A673 (cell line): ENCODE results near the gene KCNG2. TPM values are rescaled to one million over a fixed set of nuclear protein-coding genes. Genes with fewer than 3 reads are reported as not detected.

Experiments used
- BruUV-seq: library from RNA; stranded (reverse); fragments of 400-500 nt; replicated peaks from 2 replicates; lab custom pipeline; 2021; lab: Mats Ljungman, UMichigan
- CTCF ChIA-PET: fragments of 300-600 bp; sonication (Branson Sonifier 250); formaldehyde crosslinking; loops from one replicate; lab custom pipeline; 2022; ENCODE audit warnings: antibody characterized with exemption; lab: Charles Lee
- POLR2A ChIA-PET: fragments of 300-600 bp; sonication (Branson Sonifier 250); formaldehyde crosslinking; loops from one replicate; lab custom pipeline; 2022; ENCODE audit warnings: antibody characterized with exemption; ENCODE audit not compliant: low non-redundant PET; lab: Charles Lee
- DNase-seq: peaks from one replicate; pipeline ENCODE4 v3.0.0-alpha.2; 2015; ENCODE audit warnings: low spot score
- H3K27ac ChIP-seq: fragments of 200-600 bp; sonication (generic); 2 replicates; pipeline ENCODE4 v1.5.1; 2016; ENCODE audit warnings: mixed run types, low read depth, mild to moderate bottlenecking, mixed read lengths, antibody characterized with exemption, low read length; ENCODE audit not compliant: poor library complexity, severe bottlenecking
- H3K27me3 ChIP-seq: fragments of 200-600 bp; sonication (generic); replicated peaks from 2 replicates; pipeline ENCODE4 v1.6.1; 2017; ENCODE audit warnings: mixed run types, low read depth, mild to moderate bottlenecking, mixed read lengths, antibody characterized with exemption, low read length; ENCODE audit not compliant: insufficient read depth, poor library complexity
- H3K36me3 ChIP-seq: fragments of 200-600 bp; sonication (generic); 2 replicates; pipeline ENCODE4 v1.6.1; 2016; ENCODE audit warnings: mixed run types, mild to moderate bottlenecking, mixed read lengths, antibody characterized with exemption, low read length; ENCODE audit not compliant: insufficient read depth, poor library complexity, severe bottlenecking
- H3K4me1 ChIP-seq: fragments of 200-600 bp; sonication (generic); 2 replicates; pipeline ENCODE4 v1.6.1; 2017; ENCODE audit warnings: mixed run types, mild to moderate bottlenecking, mixed read lengths, antibody characterized with exemption, low read length; ENCODE audit not compliant: insufficient read depth, poor library complexity, severe bottlenecking
- H3K4me3 ChIP-seq: fragments of 200-600 bp; sonication (generic); 2 replicates; pipeline ENCODE4 v1.5.1; 2016; ENCODE audit warnings: low read depth, mixed run types, mild to moderate bottlenecking, mixed read lengths, low read length; ENCODE audit not compliant: poor library complexity, severe bottlenecking
- H3K9me3 ChIP-seq: fragments of 200-600 bp; sonication (generic); 2 replicates; pipeline ENCODE4 v1.6.1; 2016; ENCODE audit warnings: mixed run types, low read depth, mild to moderate bottlenecking, mixed read lengths, antibody characterized with exemption, low read length; ENCODE audit not compliant: poor library complexity, severe bottlenecking
- EZH2 ChIP-seq: fragments of 200-600 bp; sonication (generic); IDR thresholded peaks from 2 replicates; pipeline ENCODE4 v1.6.1; 2017; ENCODE audit warnings: borderline replicate concordance, low read depth, mild to moderate bottlenecking, mixed read lengths, antibody characterized with exemption, low read length; ENCODE audit not compliant: poor library complexity, severe bottlenecking
- intact Hi-C: fragments of 100-400 bp; cut with micrococcal nuclease; formaldehyde crosslinking; loops from one replicate; pipeline ENCODE4 v1.10.0; 2022; ENCODE audit not compliant: unreplicated experiment
- total RNA-seq: library from RNA; stranded (reverse); gene quantifications from 2 replicates; pipeline ENCODE4 v1.2.3, GENCODE V29; 2021
- TF ChIP-seq, protein P1 (sequence below): fragments of 300-800, 200-600 bp; sonication (generic); conservative IDR thresholded peaks from 2 replicates; pipeline ENCODE4 v1.5.1; 2017; ENCODE audit warnings: low read depth, mild to moderate bottlenecking, antibody characterized with exemption, low read length, moderate library complexity, mixed read lengths

KCNG2 gene
- total RNA-seq, 1 experiment from 2014 or later = not detected

DNA sequence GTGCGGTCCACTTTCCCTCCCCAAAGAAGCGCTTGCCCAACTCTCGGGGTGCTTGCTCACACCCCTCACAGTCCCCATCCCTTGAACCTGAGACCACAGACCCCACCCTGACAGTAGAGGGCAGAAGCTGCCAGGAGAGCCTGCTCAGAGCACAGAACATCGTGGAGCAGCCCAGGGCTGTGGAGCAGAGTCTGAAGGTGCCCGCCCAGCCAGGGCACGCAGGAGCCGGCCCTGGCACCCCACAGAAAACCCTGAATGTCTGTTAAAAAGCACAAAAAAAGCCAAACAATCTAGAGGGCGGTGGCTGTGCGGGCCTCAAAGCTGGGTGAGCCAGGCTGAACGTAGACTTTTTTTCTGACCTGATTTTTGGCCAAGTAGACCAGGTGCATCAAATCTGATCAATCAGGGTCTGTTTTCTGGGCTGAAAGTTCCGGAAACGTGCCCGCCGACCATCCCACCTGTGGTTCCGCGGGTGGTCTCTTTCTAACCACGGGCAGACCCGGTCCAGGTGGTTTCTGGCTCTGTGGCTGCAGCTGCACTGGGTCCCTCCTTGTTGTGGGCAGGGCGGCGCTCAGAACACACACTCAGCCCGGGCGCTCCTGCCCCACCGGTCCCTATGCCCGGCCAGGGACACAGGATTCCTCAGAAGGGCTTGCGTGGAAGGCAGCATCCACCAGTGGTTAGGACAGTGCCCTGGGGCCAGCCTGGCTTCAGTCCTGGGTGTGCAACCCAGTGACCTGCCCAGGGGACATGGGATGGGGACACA lies 87.4 kb downstream of the KCNG2 start:
- Histone ChIP-seq H3K4me3 (no peak overlapping the region), H3K27me3 (no peaks in the 10 kb centered on the region), H3K36me3 (no peaks in the 10 kb centered on the region), H3K4me1 (no peaks in the 10 kb centered on the region), H3K9me3 (peaks cover 15% of the 10 kb centered on the region), H3K27ac (no peak overlapping the region)
- intact Hi-C loops = no loop called here
- ChIA-PET POLR2A (no interaction called here), CTCF (interaction anchor here (0.6 kb wide), 1 partner anchor 508 kb away, joined by 3 read pairs; no protein-coding TSS in a partner anchor)
- DNase-seq = no peak
- BruUV-seq = no TSS peak
- TF ChIP-seq, protein P1, sequence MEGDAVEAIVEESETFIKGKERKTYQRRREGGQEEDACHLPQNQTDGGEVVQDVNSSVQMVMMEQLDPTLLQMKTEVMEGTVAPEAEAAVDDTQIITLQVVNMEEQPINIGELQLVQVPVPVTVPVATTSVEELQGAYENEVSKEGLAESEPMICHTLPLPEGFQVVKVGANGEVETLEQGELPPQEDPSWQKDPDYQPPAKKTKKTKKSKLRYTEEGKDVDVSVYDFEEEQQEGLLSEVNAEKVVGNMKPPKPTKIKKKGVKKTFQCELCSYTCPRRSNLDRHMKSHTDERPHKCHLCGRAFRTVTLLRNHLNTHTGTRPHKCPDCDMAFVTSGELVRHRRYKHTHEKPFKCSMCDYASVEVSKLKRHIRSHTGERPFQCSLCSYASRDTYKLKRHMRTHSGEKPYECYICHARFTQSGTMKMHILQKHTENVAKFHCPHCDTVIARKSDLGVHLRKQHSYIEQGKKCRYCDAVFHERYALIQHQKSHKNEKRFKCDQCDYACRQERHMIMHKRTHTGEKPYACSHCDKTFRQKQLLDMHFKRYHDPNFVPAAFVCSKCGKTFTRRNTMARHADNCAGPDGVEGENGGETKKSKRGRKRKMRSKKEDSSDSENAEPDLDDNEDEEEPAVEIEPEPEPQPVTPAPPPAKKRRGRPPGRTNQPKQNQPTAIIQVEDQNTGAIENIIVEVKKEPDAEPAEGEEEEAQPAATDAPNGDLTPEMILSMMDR = no peak
- TF ChIP-seq EZH2 = no peak

DNA sequence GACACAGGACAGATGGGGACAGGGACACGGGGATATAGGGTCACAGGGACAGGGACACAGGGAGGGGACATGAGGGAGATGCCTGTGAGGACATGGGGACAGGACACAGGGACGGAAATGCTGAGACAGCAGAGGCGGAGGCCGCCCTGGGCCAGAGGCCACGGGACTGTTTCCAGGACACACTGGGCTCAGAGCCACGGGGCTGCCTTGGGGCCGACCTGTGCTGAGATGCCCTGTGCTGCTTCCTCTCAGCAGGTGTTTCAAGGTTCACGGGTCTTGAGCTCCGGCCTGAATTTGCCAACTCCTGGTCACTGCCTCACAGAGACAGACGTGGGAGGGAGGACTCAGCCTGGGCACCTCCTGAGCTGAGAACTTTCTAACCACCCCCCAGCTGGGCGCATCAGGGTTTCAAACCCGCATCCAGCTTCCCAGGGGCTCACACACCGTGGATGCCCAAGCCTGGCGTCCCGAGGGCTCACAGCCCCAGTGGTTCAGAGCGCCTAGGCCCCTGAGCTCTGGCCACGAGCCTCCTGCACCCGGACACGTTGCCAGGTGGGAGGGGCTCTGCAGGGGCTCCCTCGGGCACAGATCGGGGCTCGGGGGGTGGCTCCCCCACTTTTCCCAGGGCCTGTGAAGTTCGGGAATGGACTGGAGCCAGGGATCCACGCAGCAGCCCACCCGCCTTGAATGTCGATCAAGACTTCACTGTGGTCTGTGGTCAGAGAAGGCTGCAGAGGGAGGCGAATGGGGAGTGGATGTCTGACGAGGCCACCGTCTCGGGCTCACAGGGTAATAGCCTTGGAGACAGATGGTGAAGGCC lies 89.7 kb downstream of the KCNG2 start:
- H3K4me1 ChIP-seq = no peaks in the 10 kb centered on the region
- POLR2A ChIA-PET = no interaction called here
- TF ChIP-seq EZH2 = no peak
- TF ChIP-seq, protein P1 = no peak
- peaks cover 37% of the 10 kb centered on the region for H3K9me3 ChIP-seq
- CTCF ChIA-PET = no interaction called here
- no peak for DNase-seq
- no peaks in the 10 kb centered on the region for H3K27me3 ChIP-seq
- H3K4me3 ChIP-seq = no peak overlapping the region
- intact Hi-C loops = no loop called here
- H3K27ac ChIP-seq = no peak overlapping the region
- H3K36me3 ChIP-seq = no peaks in the 10 kb centered on the region
- BruUV-seq = no TSS peak

DNA sequence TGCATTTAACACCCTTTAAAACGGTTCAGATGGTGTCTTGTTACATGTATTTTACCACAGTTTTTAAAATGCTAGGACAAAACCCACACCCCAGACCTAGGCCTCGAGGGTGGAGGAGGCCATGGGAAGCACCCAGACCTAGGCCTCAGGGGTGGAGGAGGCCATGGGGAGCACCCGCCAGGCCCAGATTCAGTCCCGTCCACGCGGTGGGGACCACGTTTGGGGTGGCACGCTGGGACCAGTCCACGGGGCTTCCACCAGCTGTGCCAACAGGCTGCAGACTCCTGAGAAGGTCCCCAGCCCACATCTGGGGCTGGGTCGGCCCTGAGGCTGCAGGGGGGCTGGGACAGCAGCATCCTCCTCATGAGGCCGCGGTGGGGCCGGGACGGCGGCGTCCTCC lies 90.3 kb downstream of the KCNG2 start:
- no peak overlapping the region for H3K4me3 ChIP-seq
- H3K36me3 ChIP-seq = no peaks in the 10 kb centered on the region
- no peaks in the 10 kb centered on the region for H3K4me1 ChIP-seq
- H3K27ac ChIP-seq = no peak overlapping the region
- DNase-seq = no peak
- H3K9me3 ChIP-seq = peaks cover 43% of the 10 kb centered on the region
- BruUV-seq = no TSS peak
- ChIA-PET CTCF (no interaction called here), POLR2A (no interaction called here)
- TF ChIP-seq, protein P1 = no peak
- no peak for TF ChIP-seq EZH2
- H3K27me3 ChIP-seq = no peaks in the 10 kb centered on the region
- intact Hi-C loops = no loop called here
